Forelimb muscle (tissue), 1 donor: ENCODE results near the gene SACM1L. TPM values are rescaled to one million over a fixed set of nuclear protein-coding genes. Genes with fewer than 3 reads are reported as not detected.
"Not testable (repeated sequence)": the region's sequence is repeated elsewhere in the genome, so short reads cannot be mapped to it uniquely, and the experiment has no call there.

ENCODE experiments used
- DNase-seq: peaks from one replicate; pipeline ENCODE4 v3.0.0-alpha.2; 2013; ENCODE audit warnings: low read depth
- polyA plus RNA-seq: library from polyadenylated mRNA; unstranded; fragments of 120-200 nt; gene quantifications from one replicate; pipeline ENCODE4 v1.2.1, GENCODE V29; 2013; ENCODE audit not compliant: insufficient read length

SACM1L gene
- polyA plus RNA-seq, 1 donor, result 27.2 TPM

DNA sequence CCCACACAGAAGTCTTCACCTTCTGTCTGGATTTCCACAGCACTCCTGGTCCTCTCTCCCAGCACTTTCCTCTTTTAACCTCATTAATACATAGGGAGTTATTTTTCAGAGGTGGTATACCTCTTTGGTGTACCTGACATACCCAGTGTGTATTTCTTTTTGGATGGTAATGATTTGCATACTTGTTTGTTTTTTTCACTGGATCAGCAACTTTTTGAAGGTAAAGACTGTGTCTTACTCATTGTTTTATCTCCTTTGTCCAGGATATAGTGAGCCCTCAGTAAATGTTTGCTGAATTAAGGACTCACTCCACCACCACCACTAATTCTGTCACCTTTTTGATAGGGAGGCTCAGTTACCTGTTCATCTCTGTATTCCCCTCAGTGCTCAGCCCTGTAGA, 52.1 kb downstream of the SACM1L start:
- no peak for DNase-seq

- DNase-seq, result no peak
Measured at GRCh38 chr3:45741742-45742460, 52.7 kb downstream of the SACM1L start.

DNA sequence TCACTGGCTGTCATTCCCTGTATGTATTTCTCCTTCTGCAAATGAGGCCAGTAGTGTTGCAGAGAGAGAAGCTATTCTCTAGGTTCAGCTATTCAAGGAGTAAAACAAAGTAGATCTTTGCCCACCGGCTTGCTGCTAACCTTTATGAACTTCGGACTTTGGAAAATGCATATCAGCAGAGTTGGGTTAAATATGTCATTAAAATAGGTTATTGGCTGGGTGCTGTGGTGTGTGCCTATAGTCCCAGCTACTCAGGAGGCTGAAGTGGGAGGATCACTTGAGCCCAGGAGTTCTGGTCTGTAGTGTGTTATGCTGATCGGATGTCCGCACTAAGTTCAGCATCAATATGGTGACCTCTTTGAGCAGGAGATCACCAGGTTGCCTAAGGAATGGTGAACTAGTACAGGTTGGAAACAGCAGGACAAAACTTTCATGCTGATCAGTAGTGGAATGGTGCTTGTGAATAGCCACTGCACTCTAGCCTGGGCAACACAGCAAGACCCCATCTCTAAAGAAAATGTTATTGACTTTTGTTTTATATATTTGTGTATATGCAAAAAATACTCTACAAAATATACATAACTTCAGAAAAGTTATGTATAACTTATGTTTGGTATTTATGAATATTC, 53.4 kb downstream of the SACM1L start:
- DNase-seq, result no peak

DNA sequence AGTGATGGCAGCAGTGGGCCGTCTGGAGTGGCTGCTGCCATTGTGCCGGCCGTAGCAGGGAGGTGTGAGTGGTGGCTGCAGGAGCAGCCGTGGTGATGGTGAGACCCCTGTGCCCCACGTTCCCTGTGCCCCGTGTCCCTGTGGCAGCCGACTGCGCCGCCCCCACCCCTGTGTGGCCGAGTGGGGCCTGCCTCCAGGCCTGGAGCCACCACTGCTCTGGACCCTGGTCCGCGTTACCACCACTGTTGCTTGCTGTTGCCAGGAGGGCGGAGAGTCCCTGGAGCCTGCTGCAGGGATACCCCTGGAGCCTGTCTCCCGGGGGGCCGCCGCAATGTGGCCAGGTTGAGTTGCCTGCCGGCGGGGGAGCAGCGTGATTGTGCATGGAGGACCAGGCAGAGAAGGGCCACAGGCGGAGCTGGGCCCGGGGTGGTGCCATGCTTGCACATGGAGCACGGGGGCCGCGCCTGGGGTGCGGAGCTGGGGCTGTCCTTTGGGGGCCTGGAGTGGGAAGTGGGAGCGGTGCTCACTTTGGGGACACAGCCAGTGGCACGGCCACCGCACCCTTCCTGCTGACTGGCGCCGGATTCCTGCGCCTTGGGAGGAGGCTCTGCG, 57.1 kb downstream of the SACM1L start:
- DNase-seq, result no peak

GRCh38 chr3:45746777-45747622, 57.8 kb downstream of the SACM1L start:
- DNase-seq, result no peak

- no peak for DNase-seq
Measured at GRCh38 chr3:45748068-45748467, 58.9 kb downstream of the SACM1L start.

DNA sequence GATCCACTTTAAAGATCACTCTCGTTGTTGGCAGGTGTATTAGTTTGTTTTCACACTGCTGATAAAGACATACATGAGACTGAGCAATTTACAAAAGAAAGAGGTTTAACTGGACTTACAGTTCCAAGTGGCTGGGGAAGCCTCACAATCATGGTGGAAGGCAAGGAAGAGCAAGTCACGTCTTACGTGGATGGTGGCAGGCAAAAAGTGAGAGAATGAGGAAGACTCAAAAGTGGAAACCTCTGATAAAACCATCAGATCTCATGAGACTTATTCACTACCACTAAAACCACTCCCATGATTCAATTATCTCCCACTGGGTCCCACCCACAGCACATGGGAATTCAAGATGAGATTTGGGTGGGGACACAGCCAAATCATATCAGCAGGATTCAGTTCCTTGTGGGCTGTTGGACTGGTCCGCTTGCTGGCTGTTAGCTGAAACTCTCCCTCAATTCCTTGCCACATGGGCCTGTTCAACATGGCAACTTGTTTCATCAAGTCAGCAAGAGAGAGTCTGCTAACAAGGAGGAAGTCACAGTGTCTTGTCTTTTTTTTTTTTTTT, 59.9 kb downstream of the SACM1L start:
- DNase-seq, result not testable (repeated sequence)

DNA sequence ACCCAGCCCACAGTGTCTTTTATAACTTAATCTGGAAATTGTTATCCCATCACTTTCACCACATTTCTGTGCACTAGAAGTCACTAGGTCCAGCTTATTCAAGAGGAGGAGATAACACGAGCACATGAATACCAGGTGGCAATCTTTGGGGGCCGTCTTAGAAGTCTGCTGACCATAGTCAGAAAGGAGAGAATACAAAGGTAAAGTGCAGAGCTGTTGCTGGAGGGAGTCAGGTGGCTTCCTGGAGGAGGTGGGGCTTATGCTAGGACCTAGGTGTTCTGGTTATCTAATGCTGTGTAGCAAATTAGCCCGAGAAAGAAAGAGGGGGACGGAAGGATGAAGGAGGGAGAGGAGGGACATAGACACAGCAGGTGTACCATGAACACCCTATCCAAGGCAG, 60.7 kb downstream of the SACM1L start:
- DNase-seq, result no peak

GRCh38 chr3:45751537-45752242, 62.5 kb downstream of the SACM1L start:
- no peak for DNase-seq

DNA sequence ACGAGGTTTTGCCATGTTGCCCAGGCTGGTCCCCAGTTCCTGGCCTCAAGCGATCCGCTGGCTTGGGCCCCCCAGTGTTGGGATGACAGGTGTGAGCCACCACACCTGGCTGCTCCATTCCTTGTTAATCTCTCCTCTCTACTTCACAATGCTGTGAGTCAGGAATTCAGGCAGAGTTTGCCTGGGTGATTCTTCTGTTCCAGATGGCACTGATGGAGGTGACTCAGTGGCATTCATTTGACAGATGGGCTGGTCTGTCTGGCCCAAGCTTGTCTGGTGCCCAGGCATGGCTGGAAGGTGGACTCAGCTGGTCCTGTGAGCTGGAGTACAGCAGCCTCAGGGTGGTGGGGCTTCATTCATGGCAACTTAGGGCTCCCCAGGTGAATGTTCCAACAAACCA, 63.9 kb downstream of the SACM1L start:
- no peak for DNase-seq

- no peak for DNase-seq
Measured at GRCh38 chr3:45754461-45754860, 65.3 kb downstream of the SACM1L start.

GRCh38 chr3:45756055-45756454, 66.9 kb downstream of the SACM1L start:
- DNase-seq, result no peak

GRCh38 chr3:45757141-45757540, 67.9 kb downstream of the SACM1L start:
- DNase-seq, result not testable (repeated sequence)

GRCh38 chr3:45758871-45759270, 69.7 kb downstream of the SACM1L start:
- DNase-seq, result no peak

DNA sequence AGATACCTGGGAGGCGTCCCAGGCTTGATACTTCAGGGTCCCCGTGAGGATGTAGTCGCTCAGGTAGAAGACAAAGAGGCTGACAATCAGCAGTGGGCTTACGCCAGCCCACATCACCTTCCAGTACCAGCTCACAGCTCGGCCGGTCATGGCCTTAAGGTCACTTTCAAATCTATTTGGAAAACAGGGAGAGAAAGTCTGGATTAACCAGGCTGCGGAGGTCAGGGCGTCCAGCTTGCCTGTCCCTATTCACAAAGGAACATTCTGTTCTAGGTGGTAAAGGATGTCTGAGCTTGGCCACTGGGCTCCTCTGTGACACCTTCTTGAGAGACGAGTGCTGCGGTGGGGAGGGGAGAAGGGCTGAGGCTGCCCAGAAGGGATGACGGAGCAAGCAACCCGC, 70.7 kb downstream of the SACM1L start:
- DNase-seq, result no peak

- DNase-seq, result peak; percentile 5
Measured at GRCh38 chr3:45760878-45761711, 71.9 kb downstream of the SACM1L start.

GRCh38 chr3:45761831-45762230, 72.6 kb downstream of the SACM1L start:
- DNase-seq, result no peak

GRCh38 chr3:45762647-45763302, 73.6 kb downstream of the SACM1L start:
- no peak for DNase-seq

- no peak for DNase-seq
Measured at GRCh38 chr3:45763303-45763675, 74.1 kb downstream of the SACM1L start.
